HepG2 (cell line): ENCODE data around the gene KAZN. TPM values are rescaled to one million over a fixed set of nuclear protein-coding genes. Genes with fewer than 3 reads are reported as not detected.

ENCODE experiments used
- GABPB1 ChIP-seq: IDR thresholded peaks from 2 replicates; pipeline ENCODE4 v1.6.1; 2016; ENCODE audit warnings: mild to moderate bottlenecking, missing genetic modification reagents, moderate library complexity, missing compliant biosample characterization
- IKZF1 ChIP-seq: fragments of 450-650 bp; IDR thresholded peaks from 2 replicates; pipeline ENCODE4 v1.7.1; 2016
- KAT7 ChIP-seq: IDR thresholded peaks from 2 replicates; pipeline ENCODE4 v1.6.1; 2018; ENCODE audit warnings: borderline replicate concordance, missing compliant biosample characterization
- KMT2B ChIP-seq: IDR thresholded peaks from 2 replicates; pipeline ENCODE4 v1.6.1; 2016; ENCODE audit warnings: missing genetic modification reagents, missing compliant biosample characterization
- MAZ ChIP-seq, 2 experiments: sonication (generic) in 1 of 2; formaldehyde crosslinking in 1 of 2; IDR thresholded peaks; 2 replicates each; pipeline versions ENCODE4 v1.5.0 to v1.6.1; 2012 to 2020; ENCODE audit warnings: low read depth in 2 of 2, mild to moderate bottlenecking in 2 of 2, borderline replicate concordance in 1 of 2, improper control_type of control experiment in 1 of 2, low read length in 1 of 2, missing genetic modification reagents in 1 of 2, moderate library complexity in 1 of 2
- NR1H2 ChIP-seq: sonication (generic); formaldehyde crosslinking; IDR thresholded peaks from 2 replicates; pipeline ENCODE4 v1.8.1; 2022; ENCODE audit warnings: low read depth, missing genetic modification reagents, borderline replicate concordance
- NRL ChIP-seq: sonication (generic); formaldehyde crosslinking; IDR thresholded peaks from 2 replicates; pipeline ENCODE4 v1.5.0; 2020; ENCODE audit warnings: missing genetic modification reagents, mild to moderate bottlenecking, moderate library complexity, borderline replicate concordance
- PAX8 ChIP-seq: sonication (generic); formaldehyde crosslinking; IDR thresholded peaks from 2 replicates; pipeline ENCODE4 v1.8.0; 2022; ENCODE audit warnings: mild to moderate bottlenecking, missing genetic modification reagents, borderline replicate concordance
- TFAP4 ChIP-seq: sonication (generic); IDR thresholded peaks from 2 replicates; pipeline ENCODE4 v1.6.1; 2016; ENCODE audit warnings: low read depth, borderline replicate concordance
- TRIM24 ChIP-seq: sonication (generic); formaldehyde crosslinking; IDR thresholded peaks from 2 replicates; pipeline ENCODE4 v1.8.0; 2022; ENCODE audit warnings: mild to moderate bottlenecking, missing genetic modification reagents
- UBTF ChIP-seq: sonication (generic); formaldehyde crosslinking; IDR thresholded peaks from 2 replicates; pipeline ENCODE4 v1.4.0; 2020; ENCODE audit warnings: mild to moderate bottlenecking, missing genetic modification reagents
- ZFP91 ChIP-seq: sonication (generic); formaldehyde crosslinking; IDR thresholded peaks from 2 replicates; pipeline ENCODE4 v1.9.0; 2022; ENCODE audit warnings: missing genetic modification reagents, mild to moderate bottlenecking, borderline replicate concordance
- ZNF563 ChIP-seq: sonication (generic); formaldehyde crosslinking; IDR thresholded peaks from 2 replicates; pipeline ENCODE4 v1.8.0; 2022; ENCODE audit warnings: mild to moderate bottlenecking, moderate library complexity, missing genetic modification reagents
- ZNF761 ChIP-seq: sonication (generic); formaldehyde crosslinking; conservative IDR thresholded peaks from 2 replicates; pipeline ENCODE4 v1.4.0; 2020; ENCODE audit warnings: mild to moderate bottlenecking, missing genetic modification reagents
- polyA plus RNA-seq, 8 experiments: library from polyadenylated mRNA; depleted of rRNA in 3 of 8; stranded (reverse) in 7 of 8; unstranded in 1 of 8; fragments of >200 nt; fragmentation: Illumina TruSeq in 4 of 8; extraction: Trizol in 4 of 8; gene quantifications; 2 replicates each; pipeline versions ENCODE4 v1.2.1 to v1.2.3, GENCODE V29; 2011 to 2016; ENCODE audit warnings: low read depth in 4 of 8, missing spikeins in 1 of 8, mixed read lengths in 1 of 8; ENCODE audit not compliant: insufficient read depth in 1 of 8
- total RNA-seq, 5 experiments: library from RNA; depleted of rRNA; stranded (reverse); fragments of >200 nt; fragmentation: Illumina TruSeq; extraction: Trizol; gene quantifications; 2 replicates each; pipeline ENCODE4 v1.2.3, GENCODE V29; 2016; ENCODE audit warnings: low read depth in 1 of 5
- TF ChIP-seq, protein P1 (sequence below): sonication (generic); formaldehyde crosslinking; IDR thresholded peaks from 2 replicates; pipeline ENCODE4 v1.5.1; 2020; ENCODE audit warnings: missing genetic modification reagents, mild to moderate bottlenecking, borderline replicate concordance
- TF ChIP-seq, protein P2 (sequence below): IDR thresholded peaks from 2 replicates; pipeline ENCODE4 v1.6.1; 2016; ENCODE audit warnings: mild to moderate bottlenecking
- TF ChIP-seq, protein P3 (sequence below): sonication (generic); formaldehyde crosslinking; conservative IDR thresholded peaks from 2 replicates; pipeline ENCODE4 v1.4.0; 2020; ENCODE audit warnings: missing genetic modification reagents

The KAZN gene
- total and polyA plus RNA-seq, 2 of the 13 experiments (the other 11 are each of a cell fraction or from before 2014, with no cell fraction given): 10.4 to 13.5 TPM

- TF ChIP-seq TFAP4 (no peak), TRIM24 (CRISPR knock-in tag) (no peak), UBTF (peak; percentile 27; the same call in 1 of the 2 replicates), NR1H2 (CRISPR knock-in tag) (no peak), MAZ (IDR thresholded peaks at IDR 0.05; ENCODE audit: borderline replicate concordance, low read depth, low read length) (no peak), MAZ (CRISPR knock-in tag; IDR thresholded peaks at IDR 0.05; ENCODE audit: low read depth) (0 out of 2 replicates have a peak, but pooled peaks have one; percentile 38), ZNF563 (CRISPR knock-in tag) (peak; percentile 44; the same call in 1 of the 2 replicates), ZNF761 (CRISPR knock-in tag) (no peak), KMT2B (CRISPR knock-in tag) (no peak), ZFP91 (CRISPR knock-in tag) (peak; percentile 42; the same call in 1 of the 2 replicates), PAX8 (CRISPR knock-in tag) (no peak), GABPB1 (CRISPR knock-in tag) (peak; percentile 30; the same call in 1 of the 2 replicates), KAT7 (peak; percentile 75; the same call in 1 of the 2 replicates), NRL (no peak), IKZF1 (no peak)
- TF ChIP-seq, protein P1, sequence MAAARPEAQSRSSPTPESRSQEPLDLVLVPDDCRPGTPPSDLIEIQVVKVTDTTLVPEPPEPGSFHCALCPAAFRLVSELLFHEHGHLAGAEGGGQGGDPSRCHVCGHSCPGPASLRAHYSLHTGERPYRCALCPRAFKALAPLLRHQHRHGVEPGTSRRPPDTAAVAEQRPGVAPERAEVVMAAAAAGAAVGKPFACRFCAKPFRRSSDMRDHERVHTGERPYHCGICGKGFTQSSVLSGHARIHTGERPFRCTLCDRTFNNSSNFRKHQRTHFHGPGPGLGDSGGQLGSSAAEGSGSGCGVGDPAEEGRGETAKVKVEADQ: no peak
- TF ChIP-seq, protein P2, sequence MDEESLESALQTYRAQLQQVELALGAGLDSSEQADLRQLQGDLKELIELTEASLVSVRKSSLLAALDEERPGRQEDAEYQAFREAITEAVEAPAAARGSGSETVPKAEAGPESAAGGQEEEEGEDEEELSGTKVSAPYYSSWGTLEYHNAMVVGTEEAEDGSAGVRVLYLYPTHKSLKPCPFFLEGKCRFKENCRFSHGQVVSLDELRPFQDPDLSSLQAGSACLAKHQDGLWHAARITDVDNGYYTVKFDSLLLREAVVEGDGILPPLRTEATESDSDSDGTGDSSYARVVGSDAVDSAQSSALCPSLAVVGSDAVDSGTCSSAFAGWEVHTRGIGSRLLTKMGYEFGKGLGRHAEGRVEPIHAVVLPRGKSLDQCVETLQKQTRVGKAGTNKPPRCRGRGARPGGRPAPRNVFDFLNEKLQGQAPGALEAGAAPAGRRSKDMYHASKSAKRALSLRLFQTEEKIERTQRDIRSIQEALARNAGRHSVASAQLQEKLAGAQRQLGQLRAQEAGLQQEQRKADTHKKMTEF (CRISPR knock-in tag): peak; percentile 16; the same call in 1 of the 2 replicates
- TF ChIP-seq, protein P3, sequence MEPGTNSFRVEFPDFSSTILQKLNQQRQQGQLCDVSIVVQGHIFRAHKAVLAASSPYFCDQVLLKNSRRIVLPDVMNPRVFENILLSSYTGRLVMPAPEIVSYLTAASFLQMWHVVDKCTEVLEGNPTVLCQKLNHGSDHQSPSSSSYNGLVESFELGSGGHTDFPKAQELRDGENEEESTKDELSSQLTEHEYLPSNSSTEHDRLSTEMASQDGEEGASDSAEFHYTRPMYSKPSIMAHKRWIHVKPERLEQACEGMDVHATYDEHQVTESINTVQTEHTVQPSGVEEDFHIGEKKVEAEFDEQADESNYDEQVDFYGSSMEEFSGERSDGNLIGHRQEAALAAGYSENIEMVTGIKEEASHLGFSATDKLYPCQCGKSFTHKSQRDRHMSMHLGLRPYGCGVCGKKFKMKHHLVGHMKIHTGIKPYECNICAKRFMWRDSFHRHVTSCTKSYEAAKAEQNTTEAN (CRISPR knock-in tag): 0 out of 2 replicates have a peak, but pooled peaks have one; percentile 16
Observed at GRCh38 chr1:14924455-14925331, 326.2 kb downstream of the KAZN start (continued).
